ENCODE data around the gene HECW1. TPM values are rescaled to one million over a fixed set of nuclear protein-coding genes. Genes with fewer than 3 reads are reported as not detected.
A peak's percentile ranks its signal among the peaks of the same experiment; 100 is the strongest.

Gene HECW1
- total and polyA plus RNA-seq, 2 of the 13 experiments (the other 11 are each of a cell fraction or from before 2014, with no cell fraction given), result not detected

DNA sequence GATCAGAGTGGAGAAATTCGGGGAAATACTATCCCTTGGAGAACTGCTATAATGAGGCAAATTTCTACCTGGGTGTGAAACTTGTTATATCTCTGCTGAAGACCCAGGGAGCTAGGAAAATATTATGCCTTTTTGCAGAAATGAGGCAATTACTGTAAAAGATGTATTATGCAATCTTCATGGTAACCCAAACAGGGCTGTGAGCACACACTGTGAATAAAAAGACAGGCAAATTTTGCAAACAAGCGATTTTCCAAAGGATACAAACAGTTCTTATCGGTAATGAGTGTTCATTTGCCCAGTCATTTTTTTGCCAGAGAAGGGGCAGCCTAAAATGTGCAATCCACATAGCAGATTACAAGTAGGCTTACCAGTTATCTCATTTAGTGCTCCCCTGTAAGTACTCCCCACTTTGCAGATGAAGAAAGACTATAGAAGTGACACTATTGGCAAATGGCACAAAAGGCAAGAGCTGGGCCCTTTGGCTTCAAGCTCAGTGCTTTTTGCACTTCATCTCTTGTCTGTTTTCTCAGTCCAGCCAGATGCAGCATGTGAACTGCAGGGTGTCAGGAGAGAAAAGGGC lies 205.8 kb downstream of the HECW1 start:
- no peaks in the 10 kb centered on the region for H3K9me3 ChIP-seq (ENCODE audit: low read length)
- intact Hi-C loops (cut with micrococcal nuclease; ENCODE audit: unreplicated experiment) (no loop called here), in situ Hi-C loops (cut with HindIII; ENCODE audit: extremely low pct_ligation_motif_present, low pct_unique_long_range_greater_than_20kb) (no loop called here)
- no peak overlapping the region for H2AFZ ChIP-seq (ENCODE audit: low read length)
- H4K20me1 ChIP-seq (ENCODE audit: insufficient read depth, low read length), result no peaks in the 10 kb centered on the region
- ChIA-PET CTCF (ENCODE audit: low intra/inter-chr PET ratio, low total read pairs) (no interaction called here), POLR2A (no interaction called here)
- H3K4me3 ChIP-seq (replicated peaks in 1 of 3; ENCODE audit: insufficient read depth in 1 of 3, low read depth in 2 of 3, low read length in 3 of 3), result no peak overlapping the region
- ATAC-seq (no peak), FAIRE-seq (no peak), DNase-seq (ENCODE audit: low spot score) (no peak)
- no peaks in the 10 kb centered on the region for H3K36me3 ChIP-seq (replicated peaks in 1 of 2; ENCODE audit: control insufficient read depth in 1 of 2, insufficient read depth in 2 of 2, low read length in 2 of 2)
- TF ChIP-seq SOX6 (IDR thresholded peaks at IDR 0.05) (no peak), SOX6 (CRISPR knock-in tag; IDR thresholded peaks at IDR 0.05) (no peak), CHCHD3 (CRISPR knock-in tag; IDR thresholded peaks at IDR 0.05) (no peak), CEBPB (IDR thresholded peaks at IDR 0.05; ENCODE audit: borderline replicate concordance, low read depth, low read length) (peak; percentile 57)
- TF ChIP-seq, protein P1, sequence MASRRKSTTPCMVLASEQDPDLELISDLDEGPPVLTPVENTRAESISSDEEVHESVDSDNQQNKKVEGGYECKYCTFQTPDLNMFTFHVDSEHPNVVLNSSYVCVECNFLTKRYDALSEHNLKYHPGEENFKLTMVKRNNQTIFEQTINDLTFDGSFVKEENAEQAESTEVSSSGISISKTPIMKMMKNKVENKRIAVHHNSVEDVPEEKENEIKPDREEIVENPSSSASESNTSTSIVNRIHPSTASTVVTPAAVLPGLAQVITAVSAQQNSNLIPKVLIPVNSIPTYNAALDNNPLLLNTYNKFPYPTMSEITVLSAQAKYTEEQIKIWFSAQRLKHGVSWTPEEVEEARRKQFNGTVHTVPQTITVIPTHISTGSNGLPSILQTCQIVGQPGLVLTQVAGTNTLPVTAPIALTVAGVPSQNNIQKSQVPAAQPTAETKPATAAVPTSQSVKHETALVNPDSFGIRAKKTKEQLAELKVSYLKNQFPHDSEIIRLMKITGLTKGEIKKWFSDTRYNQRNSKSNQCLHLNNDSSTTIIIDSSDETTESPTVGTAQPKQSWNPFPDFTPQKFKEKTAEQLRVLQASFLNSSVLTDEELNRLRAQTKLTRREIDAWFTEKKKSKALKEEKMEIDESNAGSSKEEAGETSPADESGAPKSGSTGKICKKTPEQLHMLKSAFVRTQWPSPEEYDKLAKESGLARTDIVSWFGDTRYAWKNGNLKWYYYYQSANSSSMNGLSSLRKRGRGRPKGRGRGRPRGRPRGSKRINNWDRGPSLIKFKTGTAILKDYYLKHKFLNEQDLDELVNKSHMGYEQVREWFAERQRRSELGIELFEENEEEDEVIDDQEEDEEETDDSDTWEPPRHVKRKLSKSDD (CRISPR knock-in tag; IDR thresholded peaks at IDR 0.05; ENCODE audit: low read depth), result no peak
- H3K9ac ChIP-seq (ENCODE audit: insufficient read depth, low read depth, low read length), result no peak overlapping the region
- WGBS (ENCODE audit: low lambda C conversion rate), result 14% methylated on average over 3 of the region's 3 CpGs
- no peak overlapping the region for H3K4me2 ChIP-seq (ENCODE audit: low read depth, low read length)
- H3K4me1 ChIP-seq (ENCODE audit: insufficient read depth, low read length), result no peaks in the 10 kb centered on the region
- H3K27me3 ChIP-seq (ENCODE audit: control insufficient read depth in 1 of 2, insufficient read depth in 2 of 2, low read length in 2 of 2), result no peaks in the 10 kb centered on the region
- BruUV-seq (replicated peaks), result no TSS peak
- no peak overlapping the region for H3K27ac ChIP-seq (ENCODE audit: extremely low read length, insufficient read depth, low read length)
- no peaks in the 10 kb centered on the region for H3K79me2 ChIP-seq (ENCODE audit: insufficient read depth, low read length)

DNA sequence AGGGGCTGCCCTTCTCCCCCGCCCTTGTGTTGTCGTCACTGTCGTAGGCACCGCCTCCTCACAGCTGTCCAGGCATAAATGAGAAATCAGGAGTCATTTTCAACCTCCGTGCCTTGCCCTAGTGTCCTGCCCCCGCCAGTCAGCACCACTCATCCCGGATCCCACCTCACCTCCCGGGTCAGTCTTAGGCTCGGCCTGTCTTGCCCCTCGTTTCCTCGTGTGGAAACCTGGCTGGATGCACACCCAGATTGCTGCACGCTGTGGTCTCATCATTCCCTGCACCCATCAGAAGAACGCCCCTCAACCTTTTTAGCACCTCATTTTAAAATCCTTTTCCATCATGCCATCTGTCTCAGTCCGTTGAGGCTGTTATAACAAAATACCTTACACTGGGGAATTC lies 213.1 kb downstream of the HECW1 start:
- WGBS (ENCODE audit: low lambda C conversion rate), result 29% methylated on average over 14 of the region's 14 CpGs
- Histone ChIP-seq H3K79me2 (ENCODE audit: insufficient read depth, low read length) (no peaks in the 10 kb centered on the region), H3K4me3 (replicated peaks in 1 of 3; ENCODE audit: insufficient read depth in 1 of 3, low read depth in 2 of 3, low read length in 3 of 3) (no peak overlapping the region), H2AFZ (ENCODE audit: low read length) (no peak overlapping the region), H3K9ac (ENCODE audit: insufficient read depth, low read depth, low read length) (no peak overlapping the region), H3K4me1 (ENCODE audit: insufficient read depth, low read length) (no peaks in the 10 kb centered on the region), H3K9me3 (ENCODE audit: low read length) (no peaks in the 10 kb centered on the region), H3K27me3 (ENCODE audit: control insufficient read depth in 1 of 2, insufficient read depth in 2 of 2, low read length in 2 of 2) (0 out of 5 replicates have a peak, but pooled peaks cover 0 to 2% of the 10 kb centered on the region in 2 experiments), H4K20me1 (ENCODE audit: insufficient read depth, low read length) (no peaks in the 10 kb centered on the region), H3K27ac (ENCODE audit: extremely low read length, insufficient read depth, low read length) (no peak overlapping the region), H3K4me2 (ENCODE audit: low read depth, low read length) (no peak overlapping the region), H3K36me3 (replicated peaks in 1 of 2; ENCODE audit: control insufficient read depth in 1 of 2, insufficient read depth in 2 of 2, low read length in 2 of 2) (no peaks in the 10 kb centered on the region)
- BruUV-seq (replicated peaks), result no TSS peak
- ChIA-PET POLR2A (no interaction called here), CTCF (ENCODE audit: low intra/inter-chr PET ratio, low total read pairs) (no interaction called here)
- intact Hi-C loops (cut with micrococcal nuclease; ENCODE audit: unreplicated experiment), result no loop called here
- DNase-seq (ENCODE audit: low spot score) (no peak), FAIRE-seq (no peak), ATAC-seq (no peak)
- in situ Hi-C loops (cut with HindIII; ENCODE audit: extremely low pct_ligation_motif_present, low pct_unique_long_range_greater_than_20kb), result no loop called here
- TF ChIP-seq TARDBP (CRISPR knock-in tag; IDR thresholded peaks at IDR 0.05) (no peak), HMG20B (CRISPR knock-in tag; conservative IDR thresholded peaks at IDR 0.05) (no peak), STAG1 (CRISPR knock-in tag; IDR thresholded peaks at IDR 0.05) (no peak), IRF2 (CRISPR knock-in tag; IDR thresholded peaks at IDR 0.05) (no peak), NPAS2 (CRISPR knock-in tag; IDR thresholded peaks at IDR 0.05; ENCODE audit: borderline replicate concordance) (no peak), REXO4 (CRISPR knock-in tag; IDR thresholded peaks at IDR 0.05; ENCODE audit: borderline replicate concordance) (no peak), ZSCAN22 (CRISPR knock-in tag; IDR thresholded peaks at IDR 0.05) (no peak)
- TF ChIP-seq, protein P2, sequence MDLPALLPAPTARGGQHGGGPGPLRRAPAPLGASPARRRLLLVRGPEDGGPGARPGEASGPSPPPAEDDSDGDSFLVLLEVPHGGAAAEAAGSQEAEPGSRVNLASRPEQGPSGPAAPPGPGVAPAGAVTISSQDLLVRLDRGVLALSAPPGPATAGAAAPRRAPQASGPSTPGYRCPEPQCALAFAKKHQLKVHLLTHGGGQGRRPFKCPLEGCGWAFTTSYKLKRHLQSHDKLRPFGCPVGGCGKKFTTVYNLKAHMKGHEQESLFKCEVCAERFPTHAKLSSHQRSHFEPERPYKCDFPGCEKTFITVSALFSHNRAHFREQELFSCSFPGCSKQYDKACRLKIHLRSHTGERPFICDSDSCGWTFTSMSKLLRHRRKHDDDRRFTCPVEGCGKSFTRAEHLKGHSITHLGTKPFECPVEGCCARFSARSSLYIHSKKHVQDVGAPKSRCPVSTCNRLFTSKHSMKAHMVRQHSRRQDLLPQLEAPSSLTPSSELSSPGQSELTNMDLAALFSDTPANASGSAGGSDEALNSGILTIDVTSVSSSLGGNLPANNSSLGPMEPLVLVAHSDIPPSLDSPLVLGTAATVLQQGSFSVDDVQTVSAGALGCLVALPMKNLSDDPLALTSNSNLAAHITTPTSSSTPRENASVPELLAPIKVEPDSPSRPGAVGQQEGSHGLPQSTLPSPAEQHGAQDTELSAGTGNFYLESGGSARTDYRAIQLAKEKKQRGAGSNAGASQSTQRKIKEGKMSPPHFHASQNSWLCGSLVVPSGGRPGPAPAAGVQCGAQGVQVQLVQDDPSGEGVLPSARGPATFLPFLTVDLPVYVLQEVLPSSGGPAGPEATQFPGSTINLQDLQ (CRISPR knock-in tag; IDR thresholded peaks at IDR 0.05), result no peak

Measured in HepG2 (cell line).